Ovary (tissue), 9 donors: Measurements from ENCODE around the gene REEP3. TPM values are rescaled to one million over a fixed set of nuclear protein-coding genes. Genes with fewer than 3 reads are reported as not detected.
"Not testable (repeated sequence)": the region's sequence is repeated elsewhere in the genome, so short reads cannot be mapped to it uniquely, and the experiment has no call there.

Experiments
- DNase-seq, 5 donors: peaks; one replicate each; pipeline ENCODE4 v3.0.0-alpha.2; 2019 to 2020
- H3K27ac ChIP-seq, 2 donors: fragments of 200-600 bp; one replicate each; pipeline versions ENCODE4 v1.5.1 to v1.8.0; 2019 to 2022
- H3K27me3 ChIP-seq: fragments of 200-600 bp; one replicate; pipeline ENCODE4 v1.8.0; 2022
- H3K36me3 ChIP-seq: fragments of 200-600 bp; sonication (generic); one replicate; pipeline ENCODE4 v1.5.1; 2019
- H3K4me1 ChIP-seq: one replicate; pipeline ENCODE4 v1.8.1; 2013; ENCODE audit warnings: mild to moderate bottlenecking, moderate library complexity; ENCODE audit not compliant: insufficient read depth
- H3K4me3 ChIP-seq: fragments of 200-600 bp; sonication (generic); one replicate; pipeline ENCODE4 v1.5.1; 2017
- H3K9me3 ChIP-seq, 2 donors: fragments of 200-600 bp in 1 of 2; sonication (generic) in 1 of 2; one replicate each; pipeline versions ENCODE4 v1.5.1 to v1.8.1; 2013 to 2019; ENCODE audit warnings: mild to moderate bottlenecking in 1 of 2, moderate library complexity in 1 of 2
- CTCF ChIP-seq, 3 donors: fragments of 450-650 bp in 2 of 3; fragments of 200-600 bp in 1 of 3; IDR thresholded peaks; one replicate each; pipeline versions ENCODE4 v1.5.1 to v1.8.0; 2016 to 2022; ENCODE audit warnings: antibody characterized with exemption in 3 of 3, mild to moderate bottlenecking in 1 of 3
- EP300 ChIP-seq: sonication (generic); formaldehyde crosslinking; IDR thresholded peaks from one replicate; pipeline ENCODE4 v1.6.1; 2017; ENCODE audit warnings: antibody characterized with exemption
- POLR2A ChIP-seq: fragments of 450-650 bp; IDR thresholded peaks from one replicate; pipeline ENCODE4 v1.6.1; 2017; ENCODE audit warnings: antibody characterized with exemption, mild to moderate bottlenecking, moderate library complexity
- WGBS, 3 donors: extraction: QIAGEN DNeasy Blood & Tissue Kit in 1 of 3; methylation state at CpG; one replicate each; pipeline versions ENCODE4 v1.1.5 to v1.1.7; 2013 to 2017; 5-methylcytosine and 5-hydroxymethylcytosine counted together
- intact Hi-C, 4 donors: fragments of 100-400 bp; cut with DNase I; formaldehyde crosslinking; loops; one replicate each; pipeline versions ENCODE4 v1.11.0 to v1.15.1; 2022 to 2023
- polyA plus RNA-seq, 2 donors: library from polyadenylated mRNA; stranded (reverse); fragments of 200-250 nt in 1 of 2; fragments of 350-450 nt in 1 of 2; fragmentation: Illumina TruSeq in 1 of 2; extraction: RNeasy Lipid Tissue Mini Kit (QIAGEN cat#74804) in 1 of 2; gene quantifications; one replicate each; pipeline ENCODE4 v1.2.3, GENCODE V29; 2013 to 2014
- total RNA-seq, 7 donors: library from RNA; depleted of rRNA in 2 of 7; stranded (reverse); fragments of >200 nt in 2 of 7; fragmentation: NEBNext Ultra II Directional in 3 of 7; extraction: Animal tissue kit (Norgen Biotek cat#: 25700) in 3 of 7; gene quantifications; one replicate each; pipeline versions ENCODE4 v1.1.0 to v1.2.4, GENCODE V29; 2016 to 2023
- donor health status: DM: no; HTN: no; CAD: no; lungs with moderate emphysema.
- donor health status: DM: no; HTN: no; CAD: no.
- donor health status: Bipolar disorder and iron deficiency.
- donor health status: DM: yes; HTN: yes; CAD: no.
- donor health status: DM: no; HTN: no; CAD: no.
- donor health status: DM: yes; HTN: yes; CAD: no.

The REEP3 gene
- total and polyA plus RNA-seq, 9 donors, result 9.3 to 30.5 (median 23.1) TPM

DNA sequence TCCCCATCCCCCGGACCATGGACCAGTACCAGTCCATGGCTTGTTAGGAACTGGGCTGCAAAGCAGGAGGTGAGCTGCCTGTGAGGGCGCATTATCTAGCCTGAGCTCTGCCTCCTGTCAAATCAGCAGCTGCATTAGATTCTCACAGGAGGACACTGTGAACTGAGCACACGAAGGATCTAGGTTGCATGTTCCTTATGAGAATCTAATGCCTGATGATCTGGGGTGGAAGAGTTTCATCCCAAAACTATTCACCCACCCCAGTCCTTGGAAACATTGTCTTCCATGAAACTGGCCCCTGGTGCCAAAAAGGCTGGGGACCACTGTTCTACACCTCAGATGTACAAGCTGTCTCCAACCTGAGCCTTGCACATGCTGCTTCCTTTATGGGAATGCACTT, 31.4 kb upstream of the REEP3 start:
- intact Hi-C loops, result no loop called here
- no peak overlapping the region for H3K27ac ChIP-seq
- no peaks in the 10 kb centered on the region for H3K36me3 ChIP-seq
- no peaks in the 10 kb centered on the region for H3K9me3 ChIP-seq
- TF ChIP-seq EP300, result no peak
- no peak for TF ChIP-seq CTCF (IDR thresholded peaks at IDR 0.05)
- no peak for TF ChIP-seq POLR2A
- DNase-seq, result no peak
- H3K27me3 ChIP-seq, result no peaks in the 10 kb centered on the region
- 86 to 94% (median 94%) methylated on average over 3 of the region's 3 CpGs for WGBS, 3 donors
- H3K4me1 ChIP-seq, result peaks cover 8% of the 10 kb centered on the region
- no peak overlapping the region for H3K4me3 ChIP-seq

- H3K9me3 ChIP-seq, result no peaks in the 10 kb centered on the region
- peak in 3 of 5 donors; percentile 34 to 72 (median 40) for DNase-seq
- 51 to 61% (median 55%) methylated on average over 8 of the region's 8 CpGs for WGBS, 3 donors
- peaks cover 5% of the 10 kb centered on the region for H3K4me1 ChIP-seq
- no peak overlapping the region for H3K4me3 ChIP-seq
- intact Hi-C loops, result no loop called here
- no peak for TF ChIP-seq CTCF (IDR thresholded peaks at IDR 0.05)
- TF ChIP-seq POLR2A, result no peak
- TF ChIP-seq EP300, result no peak
- no peaks in the 10 kb centered on the region for H3K27me3 ChIP-seq
- no peaks in the 10 kb centered on the region for H3K36me3 ChIP-seq
- peak overlapping the region in 1 of 2 donors; percentile 42 for H3K27ac ChIP-seq
Observed at GRCh38 chr10:63491588-63492316, 29.4 kb upstream of the REEP3 start.

GRCh38 chr10:63492317-63492690, 28.9 kb upstream of the REEP3 start:
- 68 to 70% (median 69%) methylated on average over 6 of the region's 6 CpGs for WGBS, 3 donors
- H3K4me1 ChIP-seq, H3K36me3 ChIP-seq, H3K9me3 ChIP-seq, H3K27me3 ChIP-seq, H3K4me3 ChIP-seq, intact Hi-C loops: not testable (repeated sequence)
- DNase-seq, result peak in 2 of 5 donors; percentile 37 to 48
- H3K27ac ChIP-seq, result peak overlapping the region in 1 of 2 donors; percentile 40

DNA sequence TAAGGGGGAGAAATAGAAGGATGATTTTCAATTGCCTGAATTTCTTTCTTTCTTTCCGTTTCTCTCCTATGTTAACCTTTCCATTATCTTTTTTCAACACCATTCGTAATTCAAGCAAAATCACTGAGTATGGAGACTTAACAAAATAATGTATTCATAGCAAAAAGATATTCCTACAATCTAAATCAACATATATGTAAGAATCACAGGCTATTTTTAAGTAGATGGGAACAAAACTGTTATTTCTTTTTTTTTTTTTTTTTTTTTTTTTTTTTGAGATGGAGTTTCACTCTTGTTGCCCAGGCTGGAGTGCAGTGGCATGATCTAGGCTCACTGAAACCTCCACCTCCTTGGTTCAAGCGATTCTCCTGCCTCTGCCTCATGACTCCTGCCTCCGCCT, 28.2 kb upstream of the REEP3 start:
- Histone ChIP-seq H3K27me3 (no peaks in the 10 kb centered on the region), H3K4me3 (no peak overlapping the region), H3K4me1 (peaks cover 3% of the 10 kb centered on the region), H3K36me3 (no peaks in the 10 kb centered on the region), H3K9me3 (no peaks in the 10 kb centered on the region), H3K27ac (no peak overlapping the region)
- no peak for TF ChIP-seq EP300
- 91 to 97% (median 96%) methylated on average over 4 of the region's 4 CpGs for WGBS, 3 donors
- no peak for DNase-seq
- intact Hi-C loops, result no loop called here

DNA sequence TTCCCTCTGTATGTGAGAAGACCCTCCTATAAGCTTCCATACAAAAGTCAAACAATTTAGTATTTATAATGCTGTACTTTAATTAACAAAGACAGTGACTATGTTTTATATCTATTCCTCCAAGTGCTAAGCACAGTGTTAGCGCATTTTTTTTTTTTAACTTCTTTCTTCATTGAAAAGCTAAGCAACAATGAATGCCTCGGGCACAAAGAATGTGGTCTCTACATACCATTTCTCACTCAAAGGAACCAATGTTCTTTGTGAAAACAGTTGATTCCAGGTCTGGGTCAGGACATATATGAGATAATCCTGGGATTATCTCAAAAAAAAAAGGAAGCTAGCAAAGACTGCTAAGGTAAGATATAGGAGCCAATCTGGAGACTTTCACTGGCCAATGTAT, 26.2 kb upstream of the REEP3 start:
- 95 to 100% (median 96%) methylated on average over 2 of the region's 2 CpGs for WGBS, 3 donors
- intact Hi-C loops, result no loop called here
- no peak for DNase-seq
- no peak overlapping the region for H3K27ac ChIP-seq
- H3K9me3 ChIP-seq, result no peaks in the 10 kb centered on the region
- TF ChIP-seq CTCF (IDR thresholded peaks at IDR 0.05), result no peak
- TF ChIP-seq POLR2A, result no peak
- TF ChIP-seq EP300, result no peak
- no peaks in the 10 kb centered on the region for H3K36me3 ChIP-seq
- H3K27me3 ChIP-seq, result no peaks in the 10 kb centered on the region
- H3K4me1 ChIP-seq, result peaks cover 3% of the 10 kb centered on the region
- no peak overlapping the region for H3K4me3 ChIP-seq
